Lung (tissue), 12 donors: ENCODE data around the gene RTEL1. TPM values are rescaled to one million over a fixed set of nuclear protein-coding genes. Genes with fewer than 3 reads are reported as not detected.

Experiments
- ATAC-seq: fragments of 200-7000 bp; cut with Tn5 transposase; one replicate; pipeline ENCODE4 v1.9.1; 2020; ENCODE audit warnings: moderate number of reproducible peaks; ENCODE audit not compliant: insufficient read depth, low FRiP score
- DNase-seq, 3 donors: peaks; one replicate each; pipeline ENCODE4 v3.0.0-alpha.2; 2013 to 2017
- H3K27ac ChIP-seq, 2 donors: one replicate each; pipeline ENCODE4 v1.5.1; 2013; ENCODE audit warnings: mild to moderate bottlenecking in 2 of 2, moderate library complexity in 2 of 2, control low read depth in 1 of 2, inconsistent platforms in 1 of 2, low read depth in 1 of 2, low read length in 1 of 2
- H3K27me3 ChIP-seq, 3 donors: one replicate each; pipeline ENCODE4 v1.5.1; 2013; ENCODE audit warnings: low read length in 2 of 3; ENCODE audit not compliant: control insufficient read depth in 3 of 3, insufficient read depth in 3 of 3
- H3K36me3 ChIP-seq, 4 donors: one replicate each; pipeline ENCODE4 v1.5.1; 2013; ENCODE audit warnings: low read length in 4 of 4, mild to moderate bottlenecking in 1 of 4, moderate library complexity in 1 of 4; ENCODE audit not compliant: control insufficient read depth in 4 of 4, insufficient read depth in 4 of 4
- H3K4me1 ChIP-seq, 5 donors: one replicate each; pipeline ENCODE4 v1.5.1; 2013; ENCODE audit warnings: low read length in 5 of 5, mild to moderate bottlenecking in 2 of 5, moderate library complexity in 1 of 5; ENCODE audit not compliant: control insufficient read depth in 5 of 5, insufficient read depth in 5 of 5
- H3K4me3 ChIP-seq: one replicate; pipeline ENCODE4 v1.5.1; 2013; ENCODE audit warnings: mild to moderate bottlenecking, control low read depth, moderate library complexity
- H3K9ac ChIP-seq, 2 donors: one replicate each; pipeline ENCODE4 v1.5.1; 2013; ENCODE audit warnings: low read length in 2 of 2, control low read depth in 1 of 2; ENCODE audit not compliant: insufficient read depth in 1 of 2
- H3K9me3 ChIP-seq, 4 donors: one replicate each; pipeline ENCODE4 v1.5.1; 2013; ENCODE audit warnings: low read length in 3 of 4, mild to moderate bottlenecking in 1 of 4, moderate library complexity in 1 of 4; ENCODE audit not compliant: control insufficient read depth in 4 of 4, insufficient read depth in 3 of 4
- CTCF ChIP-seq: IDR thresholded peaks from 2 replicates; pipeline ENCODE4 v1.5.1; 2012; ENCODE audit warnings: mild to moderate bottlenecking; ENCODE audit errors: control extremely low read depth, extremely low read depth
- WGBS, 2 donors: extraction: QIAGEN DNeasy Blood & Tissue Kit; methylation state at CpG; one replicate each; pipeline ENCODE4 v1.1.7; 2013; 5-methylcytosine and 5-hydroxymethylcytosine counted together
- polyA plus RNA-seq, 2 donors: library from polyadenylated mRNA; stranded (reverse); fragments of 200-250 nt; gene quantifications; one replicate each; pipeline ENCODE4 v1.2.1, GENCODE V29; 2013
- total RNA-seq, 2 donors: library from RNA; depleted of rRNA in 1 of 2; stranded (reverse); fragments of >200 nt in 1 of 2; gene quantifications; one replicate each; pipeline ENCODE4 v1.2.1, GENCODE V29; 2014 to 2021
- donor health status: control.
- donor health status: control.
- donor health status: Bipolar disorder and iron deficiency.
- donor health status: healthy.
- donor health status: DM: yes; HTN: yes; CAD: no.

RTEL1 gene
- total and polyA plus RNA-seq, 4 donors = 12.4 to 45.8 (median 17.7) TPM

- H3K36me3 ChIP-seq = peaks cover 0 to 26% (median 11%) of the 10 kb centered on the region in 4 donors
- WGBS, 2 donors = 69 to 83% methylated on average over 8 of the region's 8 CpGs
- no peaks in the 10 kb centered on the region for H3K27me3 ChIP-seq
- H3K4me3 ChIP-seq = no peak overlapping the region
- H3K27ac ChIP-seq = no peak overlapping the region
- no peak for ATAC-seq
- peaks cover 0 to 6% (median 0%) of the 10 kb centered on the region in 5 donors for H3K4me1 ChIP-seq
- no peak for DNase-seq
- no peaks in the 10 kb centered on the region for H3K9me3 ChIP-seq
- H3K9ac ChIP-seq = no peak overlapping the region
- TF ChIP-seq CTCF = no peak
Observed at GRCh38 chr20:63620991-63621390, 37.1 kb upstream of the RTEL1 start.

GRCh38 chr20:63622096-63622495 lies 36.0 kb upstream of the RTEL1 start:
- TF ChIP-seq CTCF = no peak
- DNase-seq (no peak), ATAC-seq (no peak)
- Histone ChIP-seq H3K36me3 (peaks cover 0 to 23% (median 5%) of the 10 kb centered on the region in 4 donors), H3K4me1 (peaks cover 0 to 6% (median 0%) of the 10 kb centered on the region in 5 donors), H3K27me3 (no peaks in the 10 kb centered on the region), H3K9ac (no peak overlapping the region), H3K27ac (no peak overlapping the region), H3K4me3 (no peak overlapping the region), H3K9me3 (no peaks in the 10 kb centered on the region)
- 92 to 98% methylated on average over 4 of the region's 4 CpGs for WGBS, 2 donors

- Histone ChIP-seq H3K36me3 (peaks cover 0 to 17% (median 3%) of the 10 kb centered on the region in 4 donors), H3K4me3 (no peak overlapping the region), H3K27me3 (no peaks in the 10 kb centered on the region), H3K27ac (no peak overlapping the region), H3K4me1 (peaks cover 0 to 6% (median 0%) of the 10 kb centered on the region in 5 donors), H3K9ac (no peak overlapping the region), H3K9me3 (no peaks in the 10 kb centered on the region)
- 93 to 95% methylated on average over 14 of the region's 14 CpGs for WGBS, 2 donors
- ATAC-seq = no peak
- no peak for DNase-seq
- TF ChIP-seq CTCF = no peak
Observed at GRCh38 chr20:63622732-63623131, 35.4 kb upstream of the RTEL1 start.

- Histone ChIP-seq H3K27ac (no peak overlapping the region), H3K9me3 (no peaks in the 10 kb centered on the region), H3K27me3 (no peaks in the 10 kb centered on the region), H3K4me1 (peaks cover 0 to 18% (median 2%) of the 10 kb centered on the region in 5 donors), H3K36me3 (peaks cover 0 to 1% (median 0%) of the 10 kb centered on the region in 4 donors), H3K4me3 (no peak overlapping the region), H3K9ac (no peak overlapping the region)
- WGBS, 2 donors = 83 to 85% methylated on average over 15 of the region's 15 CpGs
- peak; percentile 37 to 60 (median 44) for DNase-seq
- TF ChIP-seq CTCF = no peak
- ATAC-seq = no peak
Observed at GRCh38 chr20:63624486-63624885, 33.6 kb upstream of the RTEL1 start.
